Thyroid gland (tissue), 4 donors: ENCODE measurements around the gene PYGM.

Source experiments
- POLR2A ChIP-seq, 2 donors: fragments of 450-650 bp; IDR thresholded peaks; one replicate each; pipeline ENCODE4 v1.6.1; 2017; ENCODE audit warnings: antibody characterized with exemption in 2 of 2, mild to moderate bottlenecking in 2 of 2, moderate library complexity in 1 of 2
- TF ChIP-seq, protein P1 (sequence below), 6 experiments: fragments of 200-600 bp in 3 of 6; fragments of 450-650 bp in 3 of 6; sonication (generic) in 3 of 6; IDR thresholded peaks; one replicate each; pipeline ENCODE4 v1.5.1; 2016 to 2019; ENCODE audit warnings: antibody characterized with exemption in 6 of 6, mild to moderate bottlenecking in 2 of 6, inconsistent platforms in 1 of 6, moderate library complexity in 1 of 6

DNA sequence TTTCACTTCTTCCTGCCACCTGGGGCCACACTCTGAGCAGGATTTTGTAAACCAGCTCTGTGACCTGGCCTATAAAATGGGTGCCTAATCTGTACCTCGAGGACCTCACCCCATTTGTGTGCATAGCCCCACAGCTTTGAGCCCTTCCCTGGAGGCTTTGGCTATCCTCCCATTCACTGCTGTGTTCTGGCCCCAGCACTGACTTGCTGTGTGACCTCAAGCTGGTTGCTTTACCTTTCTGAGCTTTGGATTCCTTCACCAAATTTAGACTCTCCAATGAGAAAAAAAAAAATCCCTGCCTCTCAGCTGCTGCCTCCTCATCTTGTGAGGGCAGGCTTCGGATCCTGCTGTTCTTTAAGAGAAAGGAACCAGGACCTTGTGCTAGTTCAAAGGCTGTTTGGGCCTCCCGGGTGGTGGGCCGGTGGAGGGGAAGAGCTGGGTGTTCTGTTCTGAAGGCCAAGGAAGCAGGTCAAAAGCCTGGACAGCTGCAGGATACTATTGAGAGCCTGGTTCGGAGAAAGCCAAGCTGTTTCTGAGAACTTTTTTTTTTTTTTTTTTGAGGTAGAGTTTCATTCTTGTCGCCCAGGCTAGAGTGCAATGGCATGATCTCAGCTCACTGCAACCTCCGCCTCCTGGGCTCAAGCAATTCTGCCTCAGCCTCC, 1.1 kb upstream of the PYGM start:
- TF ChIP-seq POLR2A (IDR thresholded peaks at IDR 0.05), result no peak
- TF ChIP-seq, protein P1, sequence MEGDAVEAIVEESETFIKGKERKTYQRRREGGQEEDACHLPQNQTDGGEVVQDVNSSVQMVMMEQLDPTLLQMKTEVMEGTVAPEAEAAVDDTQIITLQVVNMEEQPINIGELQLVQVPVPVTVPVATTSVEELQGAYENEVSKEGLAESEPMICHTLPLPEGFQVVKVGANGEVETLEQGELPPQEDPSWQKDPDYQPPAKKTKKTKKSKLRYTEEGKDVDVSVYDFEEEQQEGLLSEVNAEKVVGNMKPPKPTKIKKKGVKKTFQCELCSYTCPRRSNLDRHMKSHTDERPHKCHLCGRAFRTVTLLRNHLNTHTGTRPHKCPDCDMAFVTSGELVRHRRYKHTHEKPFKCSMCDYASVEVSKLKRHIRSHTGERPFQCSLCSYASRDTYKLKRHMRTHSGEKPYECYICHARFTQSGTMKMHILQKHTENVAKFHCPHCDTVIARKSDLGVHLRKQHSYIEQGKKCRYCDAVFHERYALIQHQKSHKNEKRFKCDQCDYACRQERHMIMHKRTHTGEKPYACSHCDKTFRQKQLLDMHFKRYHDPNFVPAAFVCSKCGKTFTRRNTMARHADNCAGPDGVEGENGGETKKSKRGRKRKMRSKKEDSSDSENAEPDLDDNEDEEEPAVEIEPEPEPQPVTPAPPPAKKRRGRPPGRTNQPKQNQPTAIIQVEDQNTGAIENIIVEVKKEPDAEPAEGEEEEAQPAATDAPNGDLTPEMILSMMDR (IDR thresholded peaks at IDR 0.05), result no peak
